ENCODE results near the gene SLC25A34.

- TF ChIP-seq MXI1 (IDR thresholded peaks at IDR 0.05; ENCODE audit: low read depth, low read length) (no peak), CTCF (IDR thresholded peaks at IDR 0.05) (no peak), EZH2phosphoT487 (IDR thresholded peaks at IDR 0.05; ENCODE audit: borderline replicate concordance, low read depth) (no peak), MEF2A (IDR thresholded peaks at IDR 0.05; ENCODE audit: borderline replicate concordance, low read depth) (no peak)
Measured at GRCh38 chr1:15730936-15731335, 5.1 kb upstream of the SLC25A34 start.

Data from SK-N-SH (cell line).